Measurements from ENCODE around the gene USP49.
A peak's percentile ranks its signal among the peaks of the same experiment; 100 is the strongest.

Gene USP49

DNA sequence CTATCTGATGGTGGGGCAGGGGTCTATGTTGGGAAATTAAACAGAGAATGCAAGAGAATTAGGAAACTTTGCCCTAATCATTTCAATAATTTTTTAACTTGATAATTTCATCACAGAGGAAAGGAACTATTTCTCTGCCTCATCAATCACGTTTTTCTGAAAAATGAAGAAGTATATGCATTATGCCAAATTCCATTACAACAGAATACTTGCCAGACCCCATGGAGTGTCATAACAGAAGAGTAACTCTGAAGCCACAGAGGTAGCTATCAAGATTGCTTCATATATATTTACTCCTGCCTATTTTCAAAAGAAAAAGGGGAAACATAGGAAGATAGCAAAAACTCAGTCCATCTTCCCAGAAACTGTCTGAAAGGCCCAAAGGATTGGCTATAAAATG is 5.7 kb upstream of the USP49 start:
- Histone ChIP-seq H3K4me2 (ENCODE audit: low read depth, low read length, poor library complexity, severe bottlenecking) (no peak overlapping the region), H3K27ac (ENCODE audit: low read depth, low read length) (no peak overlapping the region)

DNA sequence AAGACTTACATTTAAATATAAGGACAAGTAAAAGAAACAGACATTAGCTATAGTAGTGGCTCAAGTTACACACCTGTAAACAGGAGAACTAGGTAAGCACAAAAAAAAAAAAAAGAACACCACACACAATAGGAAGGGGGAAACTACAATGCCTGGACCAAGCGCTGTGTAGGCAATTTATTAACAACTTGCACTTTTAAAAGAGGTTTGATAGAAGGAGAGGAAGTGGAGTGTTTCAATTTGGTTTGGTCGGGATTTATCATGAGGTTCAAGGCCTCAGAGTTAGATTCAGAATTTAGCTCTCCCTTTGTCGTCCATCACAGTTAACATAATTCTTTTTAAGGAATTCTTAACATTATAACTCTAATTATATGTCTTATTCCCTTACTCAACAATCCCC is 1.1 kb upstream of the USP49 start:
- Histone ChIP-seq H3K36me3 (ENCODE audit: low read length) (peaks cover 15% of the 10 kb centered on the region; the same call in 1 of the 2 replicates), H3K4me3 (ENCODE audit: insufficient read depth, low read length, poor library complexity, severe bottlenecking) (peak overlapping the region; percentile 94), H3K9me3 (ENCODE audit: insufficient read depth, low read length) (no peaks in the 10 kb centered on the region), H3K9ac (ENCODE audit: low read length) (peak overlapping the region; percentile 87), H3K79me2 (ENCODE audit: insufficient read depth, low read length) (peaks cover 34% of the 10 kb centered on the region), H3K4me2 (ENCODE audit: low read depth, low read length, poor library complexity, severe bottlenecking) (peak overlapping the region; percentile 71), H3K27me3 (ENCODE audit: low read length) (no peaks in the 10 kb centered on the region), H3F3A (ENCODE audit: insufficient read depth) (peaks cover 39% of the 10 kb centered on the region), H3K27ac (ENCODE audit: low read depth, low read length) (peak overlapping the region; percentile 86), H3K9me2 (replicated peaks; ENCODE audit: insufficient read depth, low read length) (no peaks in the 10 kb centered on the region), H4K20me1 (ENCODE audit: low read depth, low read length) (0 out of 2 replicates have a peak, but pooled peaks cover 15% of the 10 kb centered on the region), H2AFZ (ENCODE audit: low read depth, low read length, severe bottlenecking) (peak overlapping the region; percentile 79)
- TF ChIP-seq EZH2phosphoT487 (conservative IDR thresholded peaks at IDR 0.05; ENCODE audit: low read length) = no peak
- TF ChIP-seq, protein P1, sequence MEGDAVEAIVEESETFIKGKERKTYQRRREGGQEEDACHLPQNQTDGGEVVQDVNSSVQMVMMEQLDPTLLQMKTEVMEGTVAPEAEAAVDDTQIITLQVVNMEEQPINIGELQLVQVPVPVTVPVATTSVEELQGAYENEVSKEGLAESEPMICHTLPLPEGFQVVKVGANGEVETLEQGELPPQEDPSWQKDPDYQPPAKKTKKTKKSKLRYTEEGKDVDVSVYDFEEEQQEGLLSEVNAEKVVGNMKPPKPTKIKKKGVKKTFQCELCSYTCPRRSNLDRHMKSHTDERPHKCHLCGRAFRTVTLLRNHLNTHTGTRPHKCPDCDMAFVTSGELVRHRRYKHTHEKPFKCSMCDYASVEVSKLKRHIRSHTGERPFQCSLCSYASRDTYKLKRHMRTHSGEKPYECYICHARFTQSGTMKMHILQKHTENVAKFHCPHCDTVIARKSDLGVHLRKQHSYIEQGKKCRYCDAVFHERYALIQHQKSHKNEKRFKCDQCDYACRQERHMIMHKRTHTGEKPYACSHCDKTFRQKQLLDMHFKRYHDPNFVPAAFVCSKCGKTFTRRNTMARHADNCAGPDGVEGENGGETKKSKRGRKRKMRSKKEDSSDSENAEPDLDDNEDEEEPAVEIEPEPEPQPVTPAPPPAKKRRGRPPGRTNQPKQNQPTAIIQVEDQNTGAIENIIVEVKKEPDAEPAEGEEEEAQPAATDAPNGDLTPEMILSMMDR (IDR thresholded peaks at IDR 0.05; ENCODE audit: insufficient read depth, low read length, poor library complexity, severe bottlenecking) = no peak

More for the DNA sequence above, 5.7 kb upstream of the USP49 start:
- Histone ChIP-seq H3K9me3 (ENCODE audit: insufficient read depth, low read length) (no peaks in the 10 kb centered on the region), H3K9me2 (replicated peaks; ENCODE audit: insufficient read depth, low read length) (no peaks in the 10 kb centered on the region), H3F3A (ENCODE audit: insufficient read depth) (peaks cover 17% of the 10 kb centered on the region), H3K9ac (ENCODE audit: low read length) (no peak overlapping the region), H3K27me3 (ENCODE audit: low read length) (no peaks in the 10 kb centered on the region), H4K20me1 (ENCODE audit: low read depth, low read length) (no peaks in the 10 kb centered on the region), H2AFZ (ENCODE audit: low read depth, low read length, severe bottlenecking) (no peak overlapping the region), H3K4me3 (ENCODE audit: insufficient read depth, low read length, poor library complexity, severe bottlenecking) (no peak overlapping the region), H3K79me2 (ENCODE audit: insufficient read depth, low read length) (no peaks in the 10 kb centered on the region; the same call in 1 of the 2 replicates), H3K36me3 (ENCODE audit: low read length) (peaks cover 3% of the 10 kb centered on the region; the same call in 1 of the 2 replicates)
- TF ChIP-seq, protein P1 (IDR thresholded peaks at IDR 0.05; ENCODE audit: insufficient read depth, low read length, poor library complexity, severe bottlenecking) = no peak
- no peak for TF ChIP-seq EZH2phosphoT487 (conservative IDR thresholded peaks at IDR 0.05; ENCODE audit: low read length)

DNA sequence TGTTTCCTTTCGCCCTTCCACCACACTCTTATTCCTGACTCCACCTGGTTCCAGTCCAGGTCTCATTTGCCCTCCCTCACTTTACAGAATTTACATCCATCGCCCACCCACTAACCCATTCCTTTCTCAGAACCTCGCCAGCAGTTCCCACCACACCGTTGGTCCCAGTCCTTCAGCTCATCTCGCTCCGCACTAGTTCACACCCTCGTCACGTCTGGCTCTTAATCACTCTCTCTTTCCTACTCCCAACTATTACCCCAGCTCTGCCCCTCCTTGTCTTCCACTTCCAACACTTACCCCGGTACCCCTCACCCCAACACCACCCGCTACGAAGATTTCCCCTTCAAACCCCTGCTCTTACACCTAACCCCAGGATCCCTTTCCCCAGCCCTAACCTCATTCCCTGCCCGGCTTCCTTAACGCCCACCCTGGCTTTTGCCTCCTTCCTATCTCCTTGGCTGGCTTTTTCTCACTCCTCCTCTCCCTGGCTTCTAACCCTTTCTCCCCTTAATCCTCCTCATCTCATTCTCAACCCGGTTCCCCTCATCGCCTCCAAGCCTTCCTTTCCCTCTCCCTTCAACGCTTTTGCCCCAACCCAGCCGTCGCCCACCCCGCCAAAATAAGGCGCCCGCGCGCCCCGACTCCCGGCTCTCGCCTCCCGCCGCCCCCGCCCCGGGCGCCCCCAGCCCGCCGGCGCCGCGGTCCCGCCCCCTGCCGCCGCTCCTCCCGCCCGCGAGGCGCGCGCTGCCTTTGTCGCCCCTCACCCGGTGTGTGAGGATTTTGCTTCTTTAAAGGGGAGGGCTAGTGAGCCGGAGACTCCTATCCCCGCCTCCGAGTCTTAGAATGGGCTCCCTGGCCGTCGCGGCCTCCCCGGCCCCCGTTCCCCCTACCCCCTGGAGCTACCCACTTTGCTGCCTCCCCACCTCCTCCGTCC is 542 bp downstream of the USP49 start:
- H3K36me3 ChIP-seq (ENCODE audit: low read length) = peaks cover 23% of the 10 kb centered on the region
- H3K9me3 ChIP-seq (ENCODE audit: insufficient read depth, low read length) = no peaks in the 10 kb centered on the region
- H3K9me2 ChIP-seq (replicated peaks; ENCODE audit: insufficient read depth, low read length) = no peaks in the 10 kb centered on the region
- 0 out of 2 replicates have a peak, but pooled peaks cover 16% of the 10 kb centered on the region for H4K20me1 ChIP-seq (ENCODE audit: low read depth, low read length)
- H3F3A ChIP-seq (ENCODE audit: insufficient read depth) = peaks cover 44% of the 10 kb centered on the region
- peak overlapping the region; percentile 86 for H3K27ac ChIP-seq (ENCODE audit: low read depth, low read length)
- H3K4me2 ChIP-seq (ENCODE audit: low read depth, low read length, poor library complexity, severe bottlenecking) = peak overlapping the region; percentile 71
- H3K4me3 ChIP-seq (ENCODE audit: insufficient read depth, low read length, poor library complexity, severe bottlenecking) = peak overlapping the region; percentile 94
- H3K79me2 ChIP-seq (ENCODE audit: insufficient read depth, low read length) = peaks cover 42% of the 10 kb centered on the region
- peak overlapping the region; percentile 87 for H3K9ac ChIP-seq (ENCODE audit: low read length)
- peak overlapping the region; percentile 79 for H2AFZ ChIP-seq (ENCODE audit: low read depth, low read length, severe bottlenecking)
- TF ChIP-seq, protein P1 (IDR thresholded peaks at IDR 0.05; ENCODE audit: insufficient read depth, low read length, poor library complexity, severe bottlenecking) = no peak
- no peak for TF ChIP-seq EZH2phosphoT487 (conservative IDR thresholded peaks at IDR 0.05; ENCODE audit: low read length)
- H3K27me3 ChIP-seq (ENCODE audit: low read length) = no peaks in the 10 kb centered on the region

Data from SU-DHL-6 (cell line).